DOHH2 (cell line): Measurements from ENCODE around the gene OGFOD3.
A peak's percentile ranks its signal among the peaks of the same experiment; 100 is the strongest.

Experiments
- H3F3A ChIP-seq: fragments of 200-600 bp; sonication (generic), shearing (Covaris generic); 2 replicates; pipeline ENCODE4 v1.6.0; 2016; ENCODE audit warnings: antibody characterized with exemption, mild to moderate bottlenecking; ENCODE audit not compliant: control insufficient read depth, insufficient read depth
- H3K27ac ChIP-seq: fragments of 200-600 bp; sonication (generic); 2 replicates; pipeline ENCODE4 v1.5.1; 2014; ENCODE audit warnings: low read depth, mild to moderate bottlenecking, low read length, moderate library complexity
- H3K27me3 ChIP-seq: fragments of 200-600 bp; sonication (generic); 2 replicates; pipeline ENCODE4 v1.6.1; 2014; ENCODE audit warnings: mild to moderate bottlenecking, low read length, mixed read lengths; ENCODE audit not compliant: control insufficient read depth
- H3K36me3 ChIP-seq: fragments of 200-600 bp; sonication (generic); 2 replicates; pipeline ENCODE4 v1.6.1; 2014; ENCODE audit warnings: mild to moderate bottlenecking, low read length, moderate library complexity, mixed read lengths; ENCODE audit not compliant: control insufficient read depth
- H3K4me1 ChIP-seq: fragments of 200-600 bp; sonication (generic); 2 replicates; pipeline ENCODE4 v1.6.1; 2014; ENCODE audit warnings: mild to moderate bottlenecking, low read length, mixed read lengths; ENCODE audit not compliant: control insufficient read depth
- H3K4me2 ChIP-seq: fragments of 200-600 bp; sonication (generic); 2 replicates; pipeline ENCODE4 v1.6.0; 2014; ENCODE audit warnings: mild to moderate bottlenecking, low read length, moderate library complexity
- H3K4me3 ChIP-seq: fragments of 200-600 bp; sonication (generic); 2 replicates; pipeline ENCODE4 v1.5.1; 2014; ENCODE audit warnings: mild to moderate bottlenecking, low read length, mixed read lengths
- H3K79me2 ChIP-seq: fragments of 200-600 bp; sonication (generic); 2 replicates; pipeline ENCODE4 v1.6.1; 2014; ENCODE audit warnings: mild to moderate bottlenecking, low read length, mixed read lengths; ENCODE audit not compliant: control insufficient read depth
- H3K9me2 ChIP-seq: fragments of 200-600 bp; sonication (generic); replicated peaks from 2 replicates; pipeline ENCODE4 v1.6.1; 2014; ENCODE audit warnings: mild to moderate bottlenecking, low read length, mixed read lengths; ENCODE audit not compliant: control insufficient read depth
- H3K9me3 ChIP-seq: fragments of 200-600 bp; sonication (generic); 2 replicates; pipeline ENCODE4 v1.6.1; 2014; ENCODE audit warnings: antibody characterized with exemption, low read length, mixed read lengths; ENCODE audit not compliant: control insufficient read depth, insufficient read depth
- H4K20me1 ChIP-seq: fragments of 200-600 bp; sonication (generic); 2 replicates; pipeline ENCODE4 v1.6.0; 2014; ENCODE audit warnings: low read depth, mild to moderate bottlenecking, antibody characterized with exemption, low read length, moderate library complexity; ENCODE audit not compliant: control insufficient read depth, insufficient read depth
- CTCF ChIP-seq: fragments of 200-600 bp; sonication (generic); IDR thresholded peaks from one replicate; pipeline ENCODE4 v1.5.1; 2014; ENCODE audit warnings: antibody characterized with exemption, mild to moderate bottlenecking, low read depth, low read length; ENCODE audit not compliant: poor library complexity, severe bottlenecking
- EZH2phosphoT487 ChIP-seq: fragments of 200-600 bp; sonication (generic); IDR thresholded peaks from 2 replicates; pipeline ENCODE4 v1.6.1; 2017; ENCODE audit warnings: borderline replicate concordance, mild to moderate bottlenecking, antibody characterized with exemption, low read length, moderate library complexity, mixed read lengths

OGFOD3 gene

GRCh38 chr17:82443465-82444283 is 25.3 kb upstream of the OGFOD3 start:
- H3K4me1 ChIP-seq, result peaks cover 30% of the 10 kb centered on the region
- TF ChIP-seq CTCF (no peak), EZH2phosphoT487 (no peak)
- peaks cover 6% of the 10 kb centered on the region; the same call in 1 of the 2 replicates for H3F3A ChIP-seq
- peaks cover 66% of the 10 kb centered on the region for H3K36me3 ChIP-seq
- no peaks in the 10 kb centered on the region for H3K9me2 ChIP-seq
- no peak overlapping the region for H3K4me3 ChIP-seq
- no peaks in the 10 kb centered on the region for H3K27me3 ChIP-seq
- H3K27ac ChIP-seq, result no peak overlapping the region
- peaks cover 3% of the 10 kb centered on the region; the same call in 1 of the 2 replicates for H3K9me3 ChIP-seq
- H3K79me2 ChIP-seq, result peaks cover 25% of the 10 kb centered on the region
- no peaks in the 10 kb centered on the region; the same call in 1 of the 2 replicates for H4K20me1 ChIP-seq
- H3K4me2 ChIP-seq, result no peak overlapping the region

DNA sequence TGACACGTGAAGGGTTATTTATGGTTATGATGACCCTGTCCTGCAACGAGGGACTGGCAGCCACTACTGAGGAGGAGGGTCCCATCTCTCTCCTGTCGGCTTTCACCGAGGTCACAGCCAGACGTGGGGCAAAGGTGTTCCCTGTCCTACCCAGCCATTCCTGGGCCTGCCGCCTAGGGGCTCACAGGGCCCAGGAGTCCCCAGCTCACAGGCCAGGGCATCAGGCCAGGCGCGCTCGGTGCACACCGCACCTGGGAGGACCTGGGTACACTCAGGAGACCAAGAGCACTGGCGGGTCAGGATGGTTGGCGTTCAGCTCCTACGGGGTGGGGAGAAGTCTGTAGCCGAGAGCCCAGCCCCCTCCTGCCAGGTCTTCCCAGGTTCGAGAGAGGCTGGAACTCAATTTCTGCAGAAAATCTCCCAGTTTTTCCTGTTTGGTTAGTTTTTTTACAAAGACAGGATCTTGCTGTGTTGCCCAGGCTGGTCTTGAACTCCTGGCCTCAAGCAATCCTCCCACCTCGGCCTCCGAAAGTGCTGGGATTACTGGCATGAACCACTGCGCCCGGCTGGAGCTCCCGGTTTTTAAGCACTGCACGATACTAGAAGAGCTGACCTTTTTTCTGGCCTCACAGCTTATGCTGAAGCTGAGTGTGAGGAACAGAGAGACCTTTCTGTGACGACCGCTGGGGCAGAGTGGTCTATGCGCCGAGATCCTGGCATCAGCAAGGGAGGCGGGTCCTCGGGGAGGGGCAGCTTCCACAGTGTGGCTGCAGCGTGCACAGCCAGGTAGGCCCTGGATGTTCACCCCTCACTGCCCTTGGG is 24.5 kb upstream of the OGFOD3 start:
- H3K27ac ChIP-seq, result no peak overlapping the region
- H3F3A ChIP-seq, result peaks cover 5% of the 10 kb centered on the region; the same call in 1 of the 2 replicates
- peaks cover 3% of the 10 kb centered on the region; the same call in 1 of the 2 replicates for H3K9me3 ChIP-seq
- no peaks in the 10 kb centered on the region for H3K9me2 ChIP-seq
- no peaks in the 10 kb centered on the region; the same call in 1 of the 2 replicates for H4K20me1 ChIP-seq
- H3K27me3 ChIP-seq, result no peaks in the 10 kb centered on the region
- H3K4me3 ChIP-seq, result no peak overlapping the region
- peaks cover 20% of the 10 kb centered on the region for H3K79me2 ChIP-seq
- peaks cover 25% of the 10 kb centered on the region for H3K4me1 ChIP-seq
- TF ChIP-seq EZH2phosphoT487 (no peak), CTCF (no peak)
- peaks cover 61% of the 10 kb centered on the region for H3K36me3 ChIP-seq
- no peak overlapping the region for H3K4me2 ChIP-seq

DNA sequence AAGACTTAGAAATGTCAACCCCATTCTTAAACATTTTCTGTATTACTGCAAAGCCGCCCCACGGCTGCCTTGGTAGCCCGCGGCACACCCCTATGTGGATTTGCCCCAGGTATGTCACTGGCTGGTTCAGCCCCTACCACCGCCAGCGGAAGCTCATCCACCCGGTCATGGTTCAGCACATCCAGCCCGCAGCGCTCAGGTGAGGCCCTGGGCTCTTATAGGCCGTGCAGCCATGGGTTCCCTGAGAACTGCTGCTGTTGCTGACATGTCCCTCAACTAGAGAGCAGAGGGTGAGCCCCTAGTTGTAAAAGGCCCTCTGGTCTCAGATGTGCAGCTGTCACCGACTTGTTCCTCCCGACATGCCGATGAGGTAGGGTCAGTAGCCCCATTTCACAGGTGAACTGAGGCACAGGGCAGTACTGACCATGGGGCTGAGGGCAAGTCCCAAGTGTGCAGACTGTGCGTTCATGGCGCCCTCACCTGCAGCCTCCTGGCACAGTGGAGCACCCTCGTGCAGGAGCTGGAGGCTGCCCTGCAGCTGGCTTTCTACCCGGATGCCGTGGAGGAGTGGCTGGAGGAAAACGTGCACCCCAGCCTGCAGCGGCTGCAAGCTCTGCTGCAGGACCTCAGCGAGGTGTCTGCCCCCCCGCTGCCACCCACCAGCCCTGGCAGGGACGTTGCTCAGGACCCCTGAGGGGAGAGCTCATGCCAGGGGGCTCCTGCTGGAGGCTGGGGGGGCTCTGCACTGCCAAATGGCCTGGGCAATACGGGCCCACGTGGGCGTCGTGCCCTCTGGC is 23.5 kb upstream of the OGFOD3 start:
- Histone ChIP-seq H3F3A (peaks cover 5% of the 10 kb centered on the region; the same call in 1 of the 2 replicates), H4K20me1 (no peaks in the 10 kb centered on the region), H3K9me3 (peaks cover 3% of the 10 kb centered on the region; the same call in 1 of the 2 replicates), H3K27me3 (no peaks in the 10 kb centered on the region), H3K4me1 (peaks cover 22% of the 10 kb centered on the region), H3K4me3 (no peak overlapping the region), H3K9me2 (no peaks in the 10 kb centered on the region), H3K79me2 (peaks cover 12% of the 10 kb centered on the region), H3K4me2 (no peak overlapping the region), H3K36me3 (peaks cover 56% of the 10 kb centered on the region), H3K27ac (peak overlapping the region; percentile 1; the same call in 1 of the 2 replicates)
- TF ChIP-seq EZH2phosphoT487, result no peak
- no peak for TF ChIP-seq CTCF
